ENCODE results near the gene HIF1AN.

HIF1AN gene

DNA sequence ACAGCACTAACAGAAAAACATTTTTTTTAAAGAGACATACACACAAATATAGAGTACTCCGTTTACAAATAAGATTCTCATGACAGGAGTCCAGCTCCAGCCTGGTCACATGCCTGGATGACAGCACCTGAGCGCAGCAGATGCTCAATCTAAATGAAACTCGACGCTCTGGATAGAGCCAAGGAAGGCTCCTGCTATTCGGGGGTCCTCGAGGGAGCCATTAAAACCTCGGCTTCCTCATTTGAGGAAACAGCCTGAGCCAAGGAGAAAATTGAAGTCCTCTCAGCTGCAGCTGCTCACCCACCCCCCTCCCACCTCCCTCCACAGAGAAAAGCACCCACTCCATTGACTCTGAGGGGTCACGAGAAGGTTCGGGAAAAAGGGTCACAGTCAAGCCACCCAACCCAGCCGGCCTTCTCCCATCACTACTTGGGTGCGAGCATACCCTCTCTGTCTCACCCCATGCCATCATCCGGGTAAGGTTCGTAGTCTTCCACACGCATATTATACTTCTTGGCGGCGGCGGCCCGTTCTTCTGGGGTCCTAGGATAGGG is 6.7 kb upstream of the HIF1AN start:
- peak overlapping the region; percentile 97 for H3K4me3 ChIP-seq (ENCODE audit: low read depth, low read length)
- TF ChIP-seq, protein P1, sequence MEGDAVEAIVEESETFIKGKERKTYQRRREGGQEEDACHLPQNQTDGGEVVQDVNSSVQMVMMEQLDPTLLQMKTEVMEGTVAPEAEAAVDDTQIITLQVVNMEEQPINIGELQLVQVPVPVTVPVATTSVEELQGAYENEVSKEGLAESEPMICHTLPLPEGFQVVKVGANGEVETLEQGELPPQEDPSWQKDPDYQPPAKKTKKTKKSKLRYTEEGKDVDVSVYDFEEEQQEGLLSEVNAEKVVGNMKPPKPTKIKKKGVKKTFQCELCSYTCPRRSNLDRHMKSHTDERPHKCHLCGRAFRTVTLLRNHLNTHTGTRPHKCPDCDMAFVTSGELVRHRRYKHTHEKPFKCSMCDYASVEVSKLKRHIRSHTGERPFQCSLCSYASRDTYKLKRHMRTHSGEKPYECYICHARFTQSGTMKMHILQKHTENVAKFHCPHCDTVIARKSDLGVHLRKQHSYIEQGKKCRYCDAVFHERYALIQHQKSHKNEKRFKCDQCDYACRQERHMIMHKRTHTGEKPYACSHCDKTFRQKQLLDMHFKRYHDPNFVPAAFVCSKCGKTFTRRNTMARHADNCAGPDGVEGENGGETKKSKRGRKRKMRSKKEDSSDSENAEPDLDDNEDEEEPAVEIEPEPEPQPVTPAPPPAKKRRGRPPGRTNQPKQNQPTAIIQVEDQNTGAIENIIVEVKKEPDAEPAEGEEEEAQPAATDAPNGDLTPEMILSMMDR (IDR thresholded peaks at IDR 0.05; ENCODE audit: borderline replicate concordance, insufficient read depth, low read depth, low read length): no peak

DNA sequence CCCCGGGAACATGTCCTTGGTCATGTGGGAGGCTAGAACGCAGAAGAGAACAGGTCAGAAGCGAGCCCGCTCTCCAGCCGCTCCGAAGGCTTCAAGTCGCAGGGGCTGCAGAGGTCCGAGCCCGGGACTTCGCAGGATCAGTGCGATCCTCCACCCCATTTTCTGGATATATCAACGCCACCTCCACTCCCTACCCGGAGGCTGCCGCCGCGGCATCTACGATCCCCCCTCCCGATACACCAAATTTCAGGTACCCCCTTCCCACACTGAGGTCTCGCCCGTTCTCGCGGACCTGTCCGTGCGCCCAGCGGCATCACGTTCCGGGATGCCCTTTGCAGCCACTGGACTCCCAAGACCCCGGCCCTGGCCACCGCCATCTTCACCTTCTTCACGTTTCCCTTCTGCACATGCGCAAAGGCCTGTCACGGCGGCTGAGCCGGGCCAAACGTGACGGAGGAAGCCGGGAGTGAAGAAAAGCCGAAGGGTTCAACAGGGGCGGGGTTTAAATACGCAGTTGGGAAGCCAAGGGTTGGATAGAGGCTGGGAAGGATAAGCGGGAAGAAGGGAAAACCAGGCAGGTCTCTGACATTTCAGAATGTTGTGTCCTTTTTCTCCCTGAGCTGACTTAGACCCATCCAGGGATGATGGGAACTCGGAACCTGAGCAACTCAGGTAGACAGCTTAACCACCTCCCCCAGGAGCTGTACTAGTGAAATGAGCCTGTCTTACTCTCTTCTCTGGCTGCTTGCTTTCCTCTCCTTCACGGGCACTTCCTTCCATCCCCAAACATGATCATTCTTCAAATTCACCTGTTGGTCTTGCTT is 6.1 kb upstream of the HIF1AN start, which contains the start of gene NDUFB8:
NDUFB8 (minus strand) TSS at position 397 of the 824 bp plus-strand sequence; CDS start at position 377, 20 bp downstream.
- TF ChIP-seq, protein P1 (IDR thresholded peaks at IDR 0.05; ENCODE audit: borderline replicate concordance, insufficient read depth, low read depth, low read length): no peak
- H3K4me3 ChIP-seq (ENCODE audit: low read depth, low read length): peak within 1 kb of the TSS; percentile 97

DNA sequence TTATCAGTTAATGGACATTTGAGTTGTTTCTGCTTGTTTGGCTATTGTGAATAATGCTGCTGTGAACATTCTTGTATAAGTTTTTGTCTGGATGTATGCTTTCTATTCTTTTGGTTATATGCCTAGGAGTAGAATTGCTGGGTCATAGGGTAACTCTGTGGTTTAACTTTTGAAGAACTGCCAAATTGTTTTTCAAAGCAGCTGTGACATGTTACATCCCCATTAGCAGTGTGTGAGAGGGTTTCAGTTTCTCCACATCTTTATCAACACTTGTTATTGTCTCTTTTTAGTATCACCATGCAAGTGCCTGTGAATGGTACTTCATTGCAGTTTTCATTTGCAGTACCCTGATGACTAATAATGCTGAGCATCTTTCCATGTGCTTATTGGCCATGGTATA is 4.0 kb upstream of the HIF1AN start:
- H3K4me3 ChIP-seq (ENCODE audit: low read depth, low read length): no peak overlapping the region
- TF ChIP-seq, protein P1 (IDR thresholded peaks at IDR 0.05; ENCODE audit: borderline replicate concordance, insufficient read depth, low read depth, low read length): no peak

DNA sequence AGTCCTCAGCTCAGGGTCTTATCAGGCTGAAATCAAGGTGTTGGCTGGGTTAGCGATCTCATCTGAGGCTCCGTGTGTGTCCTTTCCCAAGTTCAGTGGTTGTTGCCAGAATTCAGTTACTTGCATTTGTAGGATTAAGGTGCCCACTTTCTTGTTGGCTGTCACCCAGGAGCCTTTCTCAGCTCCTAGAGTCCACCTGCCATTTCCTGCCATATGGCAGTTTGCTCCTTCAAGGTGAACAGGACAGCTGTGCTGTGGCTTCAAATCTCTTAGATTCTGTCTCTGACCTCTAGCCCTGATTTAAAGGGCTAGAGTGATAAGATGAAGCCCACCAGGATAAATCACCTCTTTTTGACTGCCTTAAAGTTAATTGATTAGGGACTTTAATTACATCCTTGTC is 1.0 kb upstream of the HIF1AN start:
- H3K4me3 ChIP-seq (ENCODE audit: low read depth, low read length): no peak overlapping the region
- TF ChIP-seq, protein P1 (IDR thresholded peaks at IDR 0.05; ENCODE audit: borderline replicate concordance, insufficient read depth, low read depth, low read length): no peak

DNA sequence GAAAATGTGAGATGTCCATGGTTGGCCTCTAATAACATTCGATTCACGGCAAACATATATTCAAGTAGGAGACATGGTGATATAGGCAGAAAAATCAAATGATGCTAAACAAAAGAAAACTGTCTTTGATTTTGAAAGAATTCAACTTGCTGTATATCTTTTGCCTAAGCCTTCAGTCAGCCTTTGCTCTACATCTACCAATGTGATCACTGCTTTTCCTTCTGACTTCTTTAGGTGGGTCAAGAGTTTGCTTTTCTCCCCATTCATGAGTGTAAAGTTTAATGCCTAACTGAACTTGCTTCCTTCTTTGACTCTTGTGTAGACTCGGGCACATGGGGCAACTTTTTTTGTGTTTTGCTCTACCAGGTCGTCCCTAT is 417 bp upstream of the HIF1AN start:
- TF ChIP-seq, protein P1 (IDR thresholded peaks at IDR 0.05; ENCODE audit: borderline replicate concordance, insufficient read depth, low read depth, low read length): no peak

DNA sequence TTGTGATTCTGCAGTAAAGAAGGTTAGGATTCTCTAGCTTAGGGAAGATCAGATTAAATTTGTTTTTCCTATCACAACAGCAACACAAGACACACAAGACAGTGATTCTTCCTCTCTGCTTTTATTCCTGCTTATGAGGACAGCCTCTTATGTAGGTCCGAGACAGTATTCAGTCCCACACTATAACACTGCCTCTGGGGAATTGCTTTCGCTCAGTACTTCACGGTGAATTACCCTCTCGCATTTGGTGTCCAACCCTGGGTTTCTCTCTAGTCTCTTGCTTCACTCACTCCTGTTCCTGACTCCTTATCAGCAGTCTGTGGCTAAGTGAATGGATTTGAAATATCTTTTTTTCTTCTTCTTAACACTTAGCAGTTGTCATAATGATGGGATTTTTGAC is 1.7 kb downstream of the HIF1AN start:
- TF ChIP-seq, protein P1 (IDR thresholded peaks at IDR 0.05; ENCODE audit: borderline replicate concordance, insufficient read depth, low read depth, low read length): no peak
- H3K4me3 ChIP-seq (ENCODE audit: low read depth, low read length): no peak overlapping the region

More for the DNA sequence above, 417 bp upstream of the HIF1AN start:
- H3K4me3 ChIP-seq (ENCODE audit: low read depth, low read length): peak overlapping the region; percentile 55

DNA sequence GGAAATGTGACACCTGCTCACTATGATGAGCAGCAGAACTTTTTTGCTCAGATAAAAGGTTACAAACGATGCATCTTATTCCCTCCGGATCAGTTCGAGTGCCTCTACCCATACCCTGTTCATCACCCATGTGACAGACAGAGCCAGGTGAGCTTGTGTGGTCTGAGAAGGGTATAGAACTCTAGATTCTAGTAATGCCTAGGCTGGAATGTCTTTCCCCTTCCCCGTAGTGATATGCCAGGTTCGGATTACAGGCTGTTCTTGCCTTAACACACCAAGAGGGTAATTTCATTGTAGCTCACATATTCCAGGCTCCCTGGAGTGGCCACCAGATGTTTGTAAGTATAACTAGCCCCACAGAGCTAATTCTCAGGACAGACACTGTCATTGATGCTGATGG is 9.2 kb downstream of the HIF1AN start:
- H3K4me3 ChIP-seq (ENCODE audit: low read depth, low read length): no peak overlapping the region
- TF ChIP-seq, protein P1 (IDR thresholded peaks at IDR 0.05; ENCODE audit: borderline replicate concordance, insufficient read depth, low read depth, low read length): no peak

Data from GM12875 (cell line).